HepG2 (cell line): ENCODE results near the gene ARG2. TPM values are rescaled to one million over a fixed set of nuclear protein-coding genes. Genes with fewer than 3 reads are reported as not detected.

ENCODE experiments used
- BCL6 ChIP-seq: IDR thresholded peaks from 2 replicates; pipeline ENCODE4 v1.6.1; 2016; ENCODE audit warnings: missing genetic modification reagents, missing compliant biosample characterization
- LCORL ChIP-seq, 2 experiments: fragments of 450-650 bp in 1 of 2; sonication (generic) in 1 of 2; formaldehyde crosslinking in 1 of 2; IDR thresholded peaks; 2 replicates each; pipeline versions ENCODE4 v1.5.0 to v1.6.1; 2017 to 2020; ENCODE audit warnings: antibody characterized with exemption in 1 of 2, missing genetic modification reagents in 1 of 2
- MEIS1 ChIP-seq: sonication (generic); formaldehyde crosslinking; IDR thresholded peaks from 2 replicates; pipeline ENCODE4 v1.9.0; 2021; ENCODE audit warnings: mild to moderate bottlenecking, missing genetic modification reagents, moderate library complexity, borderline replicate concordance
- PITX1 ChIP-seq: sonication (generic); formaldehyde crosslinking; IDR thresholded peaks from 2 replicates; pipeline ENCODE4 v1.5.1; 2020; ENCODE audit warnings: mild to moderate bottlenecking, missing genetic modification reagents
- POLR2G ChIP-seq: fragments of 200-400 bp; formaldehyde crosslinking; IDR thresholded peaks from 2 replicates; pipeline ENCODE4 v1.6.1; 2018; ENCODE audit warnings: mild to moderate bottlenecking, low read depth, low read length, moderate library complexity
- SNAPC4 ChIP-seq: sonication (generic); formaldehyde crosslinking; IDR thresholded peaks from 2 replicates; pipeline ENCODE4 v1.4.0; 2020; ENCODE audit warnings: mild to moderate bottlenecking, missing genetic modification reagents
- SOX5 ChIP-seq: IDR thresholded peaks from 2 replicates; pipeline ENCODE4 v1.6.1; 2016; ENCODE audit warnings: borderline replicate concordance
- TAF1 ChIP-seq: sonication (generic); formaldehyde crosslinking; IDR thresholded peaks from 2 replicates; pipeline ENCODE4 v1.4.0; 2020; ENCODE audit warnings: missing genetic modification reagents
- TBX2 ChIP-seq: sonication (generic); formaldehyde crosslinking; IDR thresholded peaks from 2 replicates; pipeline ENCODE4 v1.5.0; 2020; ENCODE audit warnings: missing genetic modification reagents, mild to moderate bottlenecking, borderline replicate concordance
- TEAD2 ChIP-seq: sonication (generic); formaldehyde crosslinking; IDR thresholded peaks from 2 replicates; pipeline ENCODE4 v1.9.0; 2021; ENCODE audit warnings: missing genetic modification reagents
- THAP11 ChIP-seq: IDR thresholded peaks from 2 replicates; pipeline ENCODE4 v1.6.1; 2016; ENCODE audit warnings: missing biosample characterization, missing genetic modification reagents
- ZGPAT ChIP-seq: IDR thresholded peaks from 2 replicates; pipeline ENCODE4 v1.6.1; 2016; ENCODE audit warnings: mild to moderate bottlenecking
- ZNF607 ChIP-seq: sonication (generic); formaldehyde crosslinking; IDR thresholded peaks from 2 replicates; pipeline ENCODE4 v1.5.1; 2020; ENCODE audit warnings: missing genetic modification reagents, mild to moderate bottlenecking, borderline replicate concordance
- ZSCAN31 ChIP-seq: sonication (generic); formaldehyde crosslinking; IDR thresholded peaks from 2 replicates; pipeline ENCODE4 v1.5.0; 2020; ENCODE audit warnings: low read depth, mild to moderate bottlenecking, missing genetic modification reagents
- polyA plus RNA-seq, 8 experiments: library from polyadenylated mRNA; depleted of rRNA in 3 of 8; stranded (reverse) in 7 of 8; unstranded in 1 of 8; fragments of >200 nt; fragmentation: Illumina TruSeq in 4 of 8; extraction: Trizol in 4 of 8; gene quantifications; 2 replicates each; pipeline versions ENCODE4 v1.2.1 to v1.2.3, GENCODE V29; 2011 to 2016; ENCODE audit warnings: low read depth in 4 of 8, missing spikeins in 1 of 8, mixed read lengths in 1 of 8; ENCODE audit not compliant: insufficient read depth in 1 of 8
- total RNA-seq, 5 experiments: library from RNA; depleted of rRNA; stranded (reverse); fragments of >200 nt; fragmentation: Illumina TruSeq; extraction: Trizol; gene quantifications; 2 replicates each; pipeline ENCODE4 v1.2.3, GENCODE V29; 2016; ENCODE audit warnings: low read depth in 1 of 5
- TF ChIP-seq, protein P1 (sequence below): sonication (generic); formaldehyde crosslinking; IDR thresholded peaks from 2 replicates; pipeline ENCODE4 v1.5.1; 2020; ENCODE audit warnings: mild to moderate bottlenecking, missing genetic modification reagents, moderate library complexity
- TF ChIP-seq, protein P2 (sequence below): sonication (generic); formaldehyde crosslinking; IDR thresholded peaks from 2 replicates; pipeline ENCODE4 v1.5.0; 2020; ENCODE audit warnings: mild to moderate bottlenecking, low read depth, missing genetic modification reagents, borderline replicate concordance

The ARG2 gene
- total and polyA plus RNA-seq, 2 of the 13 experiments (the other 11 are each of a cell fraction or from before 2014, with no cell fraction given): 37.5 to 73.6 TPM

DNA sequence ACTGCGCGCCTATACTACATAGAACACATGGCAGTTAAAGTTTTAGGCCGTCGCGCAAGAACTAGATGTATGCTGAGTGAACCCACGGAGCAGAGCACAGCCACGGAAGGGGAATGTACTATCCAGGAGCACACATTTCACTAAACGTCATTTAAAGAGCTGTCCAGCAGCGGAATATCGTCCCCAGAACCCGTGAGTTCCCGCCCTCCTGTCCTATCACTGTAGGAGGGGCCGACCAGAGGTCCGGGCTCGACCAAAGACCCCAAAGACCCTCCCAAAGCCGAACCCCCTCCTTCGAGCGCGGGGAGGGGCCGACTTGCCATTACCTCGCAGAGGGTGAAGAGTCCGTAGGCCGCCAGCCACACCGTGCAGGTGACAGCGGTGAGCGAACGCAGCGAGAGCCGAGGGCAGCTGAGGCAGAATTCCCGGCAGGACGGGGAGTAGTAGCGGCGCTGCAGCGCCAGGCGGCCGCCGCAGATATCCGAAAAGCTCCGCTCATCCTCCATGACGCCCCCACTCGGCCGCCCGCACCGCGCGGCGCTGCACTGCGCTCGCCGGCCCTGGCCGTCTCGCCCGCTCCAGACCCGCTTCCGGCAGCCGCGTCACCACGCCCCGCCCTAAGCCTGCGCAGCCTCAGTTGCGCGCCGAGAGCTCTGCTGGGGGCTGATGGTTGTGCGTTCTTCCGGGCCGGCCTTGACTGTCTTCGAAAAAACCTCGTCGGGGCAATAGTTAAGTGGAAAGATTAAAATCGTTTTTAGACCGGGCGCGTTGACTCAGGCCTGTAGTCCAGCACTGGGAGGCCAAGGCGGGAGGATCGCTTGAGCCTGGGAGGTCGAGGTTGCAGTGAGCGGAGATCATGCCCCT lies 19.8 kb upstream of the ARG2 start, which contains the start of gene PIGH (continued):
- peak; percentile 84 for TF ChIP-seq TBX2 (CRISPR knock-in tag)
- no peak for TF ChIP-seq TEAD2 (CRISPR knock-in tag)
- TF ChIP-seq ZGPAT (CRISPR knock-in tag): peak; percentile 92
- 0 out of 2 replicates have a peak, but pooled peaks have one; percentile 54 for TF ChIP-seq MEIS1 (CRISPR knock-in tag)
- peak; percentile 85 for TF ChIP-seq POLR2G
- TF ChIP-seq BCL6 (CRISPR knock-in tag): no peak
- TF ChIP-seq TAF1: peak; percentile 78
- TF ChIP-seq PITX1 (CRISPR knock-in tag): no peak
- no peak; the same call in 1 of the 2 replicates for TF ChIP-seq SNAPC4 (CRISPR knock-in tag)
- 0 out of 2 replicates have a peak, but pooled peaks have one; percentile 47 for TF ChIP-seq ZNF607 (CRISPR knock-in tag)
- no peak for TF ChIP-seq LCORL (IDR thresholded peaks at IDR 0.05)
- peak; percentile 86 for TF ChIP-seq LCORL (CRISPR knock-in tag; IDR thresholded peaks at IDR 0.05)
- TF ChIP-seq, protein P1, sequence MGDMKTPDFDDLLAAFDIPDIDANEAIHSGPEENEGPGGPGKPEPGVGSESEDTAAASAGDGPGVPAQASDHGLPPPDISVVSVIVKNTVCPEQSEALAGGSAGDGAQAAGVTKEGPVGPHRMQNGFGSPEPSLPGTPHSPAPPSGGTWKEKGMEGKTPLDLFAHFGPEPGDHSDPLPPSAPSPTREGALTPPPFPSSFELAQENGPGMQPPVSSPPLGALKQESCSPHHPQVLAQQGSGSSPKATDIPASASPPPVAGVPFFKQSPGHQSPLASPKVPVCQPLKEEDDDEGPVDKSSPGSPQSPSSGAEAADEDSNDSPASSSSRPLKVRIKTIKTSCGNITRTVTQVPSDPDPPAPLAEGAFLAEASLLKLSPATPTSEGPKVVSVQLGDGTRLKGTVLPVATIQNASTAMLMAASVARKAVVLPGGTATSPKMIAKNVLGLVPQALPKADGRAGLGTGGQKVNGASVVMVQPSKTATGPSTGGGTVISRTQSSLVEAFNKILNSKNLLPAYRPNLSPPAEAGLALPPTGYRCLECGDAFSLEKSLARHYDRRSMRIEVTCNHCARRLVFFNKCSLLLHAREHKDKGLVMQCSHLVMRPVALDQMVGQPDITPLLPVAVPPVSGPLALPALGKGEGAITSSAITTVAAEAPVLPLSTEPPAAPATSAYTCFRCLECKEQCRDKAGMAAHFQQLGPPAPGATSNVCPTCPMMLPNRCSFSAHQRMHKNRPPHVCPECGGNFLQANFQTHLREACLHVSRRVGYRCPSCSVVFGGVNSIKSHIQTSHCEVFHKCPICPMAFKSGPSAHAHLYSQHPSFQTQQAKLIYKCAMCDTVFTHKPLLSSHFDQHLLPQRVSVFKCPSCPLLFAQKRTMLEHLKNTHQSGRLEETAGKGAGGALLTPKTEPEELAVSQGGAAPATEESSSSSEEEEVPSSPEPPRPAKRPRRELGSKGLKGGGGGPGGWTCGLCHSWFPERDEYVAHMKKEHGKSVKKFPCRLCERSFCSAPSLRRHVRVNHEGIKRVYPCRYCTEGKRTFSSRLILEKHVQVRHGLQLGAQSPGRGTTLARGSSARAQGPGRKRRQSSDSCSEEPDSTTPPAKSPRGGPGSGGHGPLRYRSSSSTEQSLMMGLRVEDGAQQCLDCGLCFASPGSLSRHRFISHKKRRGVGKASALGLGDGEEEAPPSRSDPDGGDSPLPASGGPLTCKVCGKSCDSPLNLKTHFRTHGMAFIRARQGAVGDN (CRISPR knock-in tag): peak; percentile 96
- TF ChIP-seq SOX5 (CRISPR knock-in tag): peak; percentile 22; the same call in 1 of the 2 replicates
- TF ChIP-seq ZSCAN31 (CRISPR knock-in tag): peak; percentile 89
- peak; percentile 84 for TF ChIP-seq THAP11 (CRISPR knock-in tag)
- TF ChIP-seq, protein P2, sequence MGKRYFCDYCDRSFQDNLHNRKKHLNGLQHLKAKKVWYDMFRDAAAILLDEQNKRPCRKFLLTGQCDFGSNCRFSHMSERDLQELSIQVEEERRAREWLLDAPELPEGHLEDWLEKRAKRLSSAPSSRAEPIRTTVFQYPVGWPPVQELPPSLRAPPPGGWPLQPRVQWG (CRISPR knock-in tag): no peak
